ENCODE results near the gene KLHL5.

GRCh38 chr4:39166177-39166576 lies 104.1 kb downstream of the KLHL5 start:
- TF ChIP-seq CTCF (IDR thresholded peaks at IDR 0.05 in 4 of 5, conservative IDR thresholded peaks at IDR 0.05 in 1 of 5) (no peak), POLR2A (IDR thresholded peaks at IDR 0.05) (no peak)

Measured in gastrocnemius medialis (tissue), 4 donors.